GM18526 (cell line): Measurements from ENCODE around the gene CRYBA2.

ENCODE experiments used
- POLR2A ChIP-seq: IDR thresholded peaks from 3 replicates; pipeline ENCODE4 v1.6.1; 2011; ENCODE audit not compliant: insufficient read length; ENCODE audit errors: extremely low read depth

The CRYBA2 gene

GRCh38 chr2:218993345-218994315, at the start of gene CRYBA2:
Gene CRYBA2, minus strand, starts transcription at chr2:218993422. Its CDS starts 246 bp downstream, at chr2:218993176.
- no peak for TF ChIP-seq POLR2A

GRCh38 chr2:219042750-219043149, 49.5 kb upstream of the CRYBA2 start:
- TF ChIP-seq POLR2A: no peak

GRCh38 chr2:219042157-219042556, 48.9 kb upstream of the CRYBA2 start:
- no peak for TF ChIP-seq POLR2A

GRCh38 chr2:219041252-219041651, 48.0 kb upstream of the CRYBA2 start, which contains the start of gene CFAP65:
Gene CFAP65, minus strand, starts transcription at chr2:219041516. Its CDS starts 2,468 bp downstream, at chr2:219039048.
- no peak for TF ChIP-seq POLR2A

GRCh38 chr2:219038600-219038999, 45.4 kb upstream of the CRYBA2 start:
- no peak for TF ChIP-seq POLR2A

- no peak for TF ChIP-seq POLR2A
Observed at GRCh38 chr2:219037783-219038499, 44.7 kb upstream of the CRYBA2 start.

GRCh38 chr2:219035942-219036341, 42.7 kb upstream of the CRYBA2 start:
- TF ChIP-seq POLR2A: no peak

- TF ChIP-seq POLR2A: no peak
Observed at GRCh38 chr2:219034823-219035222, 41.6 kb upstream of the CRYBA2 start.

GRCh38 chr2:219032051-219032745, 39.0 kb upstream of the CRYBA2 start:
- TF ChIP-seq POLR2A: no peak

- no peak for TF ChIP-seq POLR2A
Observed at GRCh38 chr2:219031005-219031738, 38.0 kb upstream of the CRYBA2 start.

- TF ChIP-seq POLR2A: no peak
Observed at GRCh38 chr2:219030177-219030940, 37.1 kb upstream of the CRYBA2 start.

GRCh38 chr2:219029829-219030165, 36.6 kb upstream of the CRYBA2 start:
- TF ChIP-seq POLR2A: no peak

GRCh38 chr2:219028996-219029828, 36.0 kb upstream of the CRYBA2 start:
- TF ChIP-seq POLR2A: no peak

GRCh38 chr2:219028141-219028540, 34.9 kb upstream of the CRYBA2 start:
- no peak for TF ChIP-seq POLR2A
